GM19455 (cell line): ENCODE results near the gene PRKN.
A peak's percentile ranks its signal among the peaks of the same experiment; 100 is the strongest.

Source experiments
- ATAC-seq: cut with Tn5 transposase; IDR thresholded peaks from one replicate; pipeline ENCODE4 v1.9.1; 2021; ENCODE audit not compliant: unreplicated experiment

The PRKN gene

DNA sequence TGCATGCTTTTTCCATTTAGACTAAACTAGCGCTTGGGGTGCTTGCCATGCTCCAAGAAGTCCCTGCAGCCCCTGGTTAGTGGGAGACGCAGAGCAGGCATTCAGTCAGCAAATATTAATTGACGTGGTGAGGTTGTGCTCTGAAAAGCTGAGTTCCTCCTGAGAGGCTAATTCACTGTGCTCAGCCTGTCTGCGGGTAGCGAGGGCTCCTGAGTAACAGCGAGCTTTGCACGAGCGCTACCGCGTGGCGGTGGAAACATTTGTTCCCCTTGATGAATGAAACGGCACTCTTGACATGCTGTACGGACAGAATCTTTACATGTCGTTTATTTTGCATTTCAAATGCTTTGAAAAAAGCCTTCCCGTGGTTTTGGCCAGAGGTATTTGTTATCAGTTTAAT lies 1283.1 kb downstream of the PRKN start:
- no peak for ATAC-seq

DNA sequence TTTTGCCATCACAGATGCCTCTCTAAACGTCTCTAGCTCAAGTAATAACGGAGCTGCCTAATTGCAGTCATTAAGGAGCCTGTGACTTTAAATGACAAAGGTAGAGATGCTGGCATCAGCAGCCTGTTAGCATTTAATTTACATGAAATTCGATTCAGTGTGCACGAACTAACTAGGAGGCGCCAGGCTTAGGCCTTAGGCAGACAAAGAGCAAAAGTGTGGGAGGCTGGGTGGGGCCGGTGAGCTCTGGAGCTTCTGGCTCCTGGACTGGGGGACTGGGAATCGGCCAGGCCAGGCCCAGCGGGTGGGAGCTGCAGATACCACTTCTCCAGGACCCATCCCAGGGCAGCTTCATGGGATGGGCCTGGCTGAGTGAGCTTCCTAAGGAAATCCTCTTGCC lies 1283.7 kb downstream of the PRKN start:
- ATAC-seq: no peak

DNA sequence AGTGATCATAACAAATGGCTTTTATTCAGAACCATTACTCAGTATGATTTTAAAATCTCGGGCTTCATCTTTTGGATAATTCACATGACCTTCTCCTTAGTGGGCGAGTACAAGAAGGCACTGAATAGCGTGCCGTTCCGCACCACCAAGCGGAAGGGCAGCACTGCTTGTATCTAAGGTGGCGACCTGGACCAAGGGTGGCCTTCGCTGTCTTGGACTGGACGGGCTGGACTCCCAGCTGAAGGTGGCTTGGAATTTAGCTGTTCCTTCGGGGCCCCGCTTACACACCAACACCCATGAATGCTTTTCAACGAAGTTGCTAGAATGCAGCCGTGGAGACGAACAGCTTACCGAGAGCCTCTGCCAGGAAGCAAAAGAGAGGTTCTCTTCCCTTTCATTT lies 1285.1 kb downstream of the PRKN start:
- no peak for ATAC-seq

DNA sequence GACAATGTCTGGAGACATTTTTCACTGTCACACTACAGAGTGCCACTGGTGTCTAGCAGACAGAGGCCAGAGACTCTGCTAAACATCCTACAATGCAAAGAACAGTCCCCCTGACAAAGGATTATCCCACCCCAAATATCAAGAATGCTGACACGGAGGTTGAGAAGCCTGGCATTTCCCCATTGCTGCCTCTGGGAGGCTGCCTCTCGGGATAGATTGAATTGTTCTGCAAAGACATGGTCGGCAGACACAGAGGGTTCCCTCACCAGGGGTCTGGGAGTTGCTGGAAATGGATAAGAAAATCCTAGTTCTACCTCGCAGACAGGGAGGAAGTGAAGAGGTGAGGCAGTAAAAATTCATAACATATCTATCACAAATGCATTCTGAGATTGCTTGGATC lies 1287.3 kb downstream of the PRKN start:
- no peak for ATAC-seq

DNA sequence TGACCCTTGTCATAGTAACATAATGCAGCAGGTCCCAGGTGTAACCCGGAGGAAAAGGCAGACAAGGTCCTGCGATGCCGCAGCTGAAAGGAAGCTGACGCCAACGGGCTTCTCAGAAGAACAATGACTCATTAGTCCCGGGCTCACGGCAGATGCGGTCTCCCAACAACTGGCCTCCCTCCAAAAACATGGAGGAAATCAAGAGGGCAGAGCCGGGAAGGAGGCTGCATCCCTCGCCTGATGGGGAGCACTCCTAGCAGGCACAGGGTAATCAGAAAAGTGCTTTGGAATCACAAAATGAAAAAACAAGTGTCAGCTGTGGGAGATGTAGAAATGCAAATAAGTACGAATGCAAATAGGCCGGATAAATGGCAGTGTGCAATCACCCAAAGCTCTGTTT lies 1288.5 kb downstream of the PRKN start:
- no peak for ATAC-seq

DNA sequence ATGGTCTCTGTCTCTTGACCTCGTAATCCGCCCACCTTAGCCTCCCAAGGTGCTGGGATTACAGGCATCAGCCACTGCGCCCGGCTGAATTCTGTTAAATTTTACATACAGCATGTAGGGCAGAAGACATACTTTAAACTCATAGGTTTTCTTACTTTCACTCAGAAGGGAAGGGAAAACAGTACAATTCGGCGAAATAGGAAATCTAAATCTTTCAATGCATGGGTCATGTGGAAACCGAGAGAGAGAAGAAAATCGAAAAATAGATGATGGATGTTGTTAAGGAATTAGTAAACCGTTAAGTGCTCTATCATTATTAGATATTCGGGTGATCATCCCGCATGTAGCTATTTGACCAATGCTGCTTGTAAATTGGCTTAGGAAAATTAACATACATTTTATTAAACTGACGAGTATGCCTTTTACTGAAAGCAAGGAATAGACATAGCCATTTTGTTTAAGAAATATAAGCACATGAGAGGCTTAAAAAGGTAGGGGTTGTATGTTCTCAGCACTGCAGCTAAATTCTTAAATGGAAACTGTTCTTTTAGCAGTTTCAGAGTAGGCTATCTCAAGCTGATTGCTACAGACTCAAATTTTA lies 1289.0 kb downstream of the PRKN start:
- no peak for ATAC-seq

DNA sequence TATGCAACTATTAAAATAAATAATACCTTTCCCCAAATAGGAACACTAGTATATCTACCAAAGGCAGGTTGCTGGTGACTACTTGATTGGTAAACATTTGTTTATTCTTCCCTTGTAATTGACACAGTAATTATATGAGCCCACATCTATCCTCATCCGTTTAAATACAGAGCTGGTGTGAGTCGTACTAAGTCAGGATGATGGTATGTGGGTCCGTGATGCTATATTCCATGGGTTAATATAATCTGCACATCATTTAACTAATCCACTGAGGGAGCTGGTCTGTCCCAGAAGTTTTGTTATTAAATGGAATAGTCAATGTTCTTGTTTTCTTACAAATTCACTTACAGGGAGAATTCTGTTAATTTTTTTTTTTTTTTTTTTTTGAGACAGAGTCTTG lies 1289.7 kb downstream of the PRKN start:
- ATAC-seq: no peak

DNA sequence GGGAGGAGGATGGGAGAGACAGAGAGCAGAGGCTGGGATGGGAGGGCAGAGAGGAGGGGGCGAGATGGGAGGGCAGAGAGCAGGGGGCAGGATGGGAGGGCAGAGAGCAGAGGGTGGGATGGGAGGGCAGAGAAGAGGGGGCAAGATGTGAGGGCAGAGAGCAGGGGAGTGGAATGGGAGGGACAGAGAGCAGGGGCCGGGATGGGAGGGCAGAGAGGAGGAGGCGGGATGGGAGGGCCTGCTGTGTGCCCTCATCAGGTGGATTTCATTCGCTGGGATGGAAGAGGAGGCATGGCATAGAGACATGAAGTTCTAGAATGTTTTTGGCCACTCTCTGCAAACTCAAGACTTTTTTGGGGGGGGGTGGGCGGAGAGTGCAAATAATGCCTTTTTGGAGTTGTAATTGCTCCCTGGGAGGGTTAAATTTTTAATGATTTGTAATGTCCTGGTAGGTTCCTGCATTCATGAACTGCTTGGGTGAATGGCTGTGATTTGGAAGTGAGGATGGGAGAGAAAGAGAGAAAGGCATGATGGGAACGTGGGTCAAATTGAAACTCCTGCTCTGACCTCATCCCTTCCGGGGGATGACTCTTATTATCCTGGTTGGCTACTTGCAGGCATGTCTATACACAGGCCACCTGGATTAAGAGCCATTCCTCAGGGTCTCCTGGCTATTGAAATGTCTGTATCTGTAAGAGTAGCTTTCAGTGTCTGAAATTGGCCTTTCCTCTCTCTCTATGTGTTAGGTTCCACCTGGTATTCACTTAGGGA lies 1291.3 kb downstream of the PRKN start:
- no peak for ATAC-seq

DNA sequence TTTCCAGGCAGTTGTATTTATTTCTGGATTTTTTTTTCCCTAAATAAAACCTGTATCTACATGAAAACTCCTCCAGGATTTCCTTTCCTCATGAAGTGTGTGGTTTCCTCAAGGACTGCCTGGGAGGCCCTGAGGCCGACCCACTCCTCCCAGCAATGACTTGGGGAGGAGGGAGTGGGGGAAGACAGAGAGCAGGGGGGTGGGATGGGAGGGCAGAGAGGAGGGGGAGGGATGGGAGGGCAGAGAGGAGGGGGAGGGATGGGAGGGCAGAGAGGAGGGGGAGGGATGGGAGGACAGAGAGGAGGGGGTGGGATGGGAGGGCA lies 1291.9 kb downstream of the PRKN start:
- no peak for ATAC-seq

DNA sequence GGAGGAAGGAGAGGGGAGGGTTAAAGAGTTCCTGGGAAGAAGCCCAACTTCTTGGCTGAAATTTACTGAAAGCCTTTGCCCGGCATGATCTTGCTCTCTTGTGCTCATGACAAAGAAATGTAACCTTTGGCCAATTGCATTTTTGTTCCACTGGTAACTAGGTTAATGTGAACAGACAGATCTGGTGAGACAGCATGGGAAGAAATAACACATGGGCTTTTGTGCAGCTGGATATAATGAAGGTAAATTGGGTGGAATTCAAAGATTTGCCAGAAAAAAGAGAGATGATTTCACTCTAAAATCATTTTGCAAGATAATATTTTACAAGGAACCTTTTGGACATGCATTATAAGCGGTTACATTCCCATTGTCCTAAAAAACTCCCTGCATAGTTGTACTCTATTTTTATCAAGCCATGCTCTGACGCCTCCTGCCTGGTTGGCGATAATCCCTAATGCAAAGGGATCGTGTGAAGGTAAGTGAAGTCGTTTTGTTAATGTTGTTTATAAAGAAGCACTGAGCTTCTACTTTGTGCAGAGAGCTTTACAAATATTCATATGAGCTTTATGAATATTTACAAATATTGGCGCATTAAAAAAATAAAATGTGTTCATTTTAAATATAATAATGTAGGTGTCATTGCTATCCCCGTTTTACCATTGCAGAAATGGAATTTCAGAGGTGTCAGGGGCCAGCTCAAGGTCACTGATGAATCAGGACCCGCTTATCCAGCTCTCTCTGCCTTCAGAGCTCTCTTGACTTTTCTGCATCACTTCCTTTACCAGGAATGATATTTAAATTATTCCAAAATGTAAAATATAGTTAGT lies 1292.4 kb downstream of the PRKN start:
- ATAC-seq: no peak

DNA sequence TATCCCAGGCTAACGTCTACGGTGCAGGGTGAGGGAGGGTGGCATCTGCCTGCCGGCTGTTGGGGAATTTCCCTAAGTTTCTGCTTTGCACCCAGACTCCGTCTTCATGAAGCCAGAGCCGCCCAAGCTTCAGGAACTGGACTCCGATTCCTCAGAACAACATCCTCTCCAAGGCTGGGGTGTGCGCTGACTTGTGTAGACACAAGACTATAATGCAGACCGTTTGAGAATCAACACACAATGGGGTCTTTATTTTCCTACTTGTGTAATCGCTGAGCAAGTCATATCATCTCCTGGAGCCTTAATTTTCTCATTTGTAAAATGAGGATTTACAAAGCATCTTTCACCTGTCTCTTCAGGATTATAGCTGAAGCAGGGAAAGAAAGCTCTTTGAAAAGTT lies 1293.2 kb downstream of the PRKN start:
- no peak for ATAC-seq

DNA sequence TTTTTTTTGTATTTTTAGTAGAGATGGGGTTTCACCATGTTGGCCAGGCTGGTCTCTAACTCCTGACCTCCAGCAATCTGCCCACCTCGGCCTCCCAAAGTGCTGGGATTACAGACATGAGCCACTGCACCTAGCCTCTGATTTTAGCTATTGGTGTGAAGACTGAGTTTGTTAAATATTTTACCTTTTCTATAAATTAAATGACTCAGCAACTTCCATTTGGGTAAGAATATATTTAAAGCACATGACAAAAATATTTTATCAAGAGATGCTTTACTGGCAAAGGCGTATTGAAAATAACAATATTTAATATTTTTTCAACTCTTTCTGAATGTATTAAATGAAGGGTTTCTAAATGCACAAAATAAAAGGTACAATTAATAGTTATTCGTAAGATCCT lies 1295.0 kb downstream of the PRKN start:
- no peak for ATAC-seq

DNA sequence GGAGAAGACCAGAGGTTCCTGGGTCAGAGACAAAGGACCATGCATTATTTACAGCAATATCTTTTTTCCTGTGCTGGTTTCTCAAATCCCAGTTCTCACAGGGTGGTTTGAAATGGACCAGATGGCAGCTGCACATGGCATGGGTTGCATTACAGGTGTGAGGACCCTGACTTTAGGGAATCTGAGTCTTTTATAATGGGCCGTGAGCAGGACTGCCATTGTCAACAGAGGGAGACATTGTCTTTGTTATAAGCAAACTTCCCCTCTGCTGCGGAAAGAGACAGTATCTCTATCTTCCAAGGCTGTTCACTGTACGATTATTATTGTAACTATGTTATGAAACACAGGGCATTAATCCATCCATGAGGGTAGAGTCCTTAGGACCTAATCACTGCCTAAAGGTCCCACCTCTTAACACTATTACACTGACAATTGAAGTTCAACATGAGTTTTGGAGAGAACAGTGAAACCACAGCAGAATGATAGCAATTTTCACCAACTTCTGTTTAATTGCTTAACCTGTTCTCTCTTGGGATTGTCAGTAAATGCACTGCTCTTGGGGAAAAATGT lies 1297.6 kb downstream of the PRKN start:
- no peak for ATAC-seq

DNA sequence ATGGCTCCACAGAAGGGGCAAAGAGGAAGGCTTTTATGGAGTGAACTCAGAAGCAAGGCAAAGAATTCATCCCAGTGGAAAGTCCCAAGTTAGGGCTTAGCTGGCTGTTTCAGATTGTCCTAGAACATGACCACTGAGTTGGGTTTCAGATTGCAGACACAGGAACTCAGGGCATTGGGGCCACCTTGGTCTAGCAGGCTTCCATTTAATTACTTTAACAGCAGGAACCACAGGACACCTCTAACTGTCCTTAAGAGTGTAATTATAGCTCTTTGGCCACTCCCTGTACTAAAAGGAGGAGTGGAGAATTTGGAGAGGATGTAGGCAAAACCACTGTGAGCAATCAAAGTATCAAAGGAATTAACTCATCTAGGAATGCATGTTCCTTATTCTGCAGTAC lies 1303.1 kb downstream of the PRKN start:
- ATAC-seq: no peak

DNA sequence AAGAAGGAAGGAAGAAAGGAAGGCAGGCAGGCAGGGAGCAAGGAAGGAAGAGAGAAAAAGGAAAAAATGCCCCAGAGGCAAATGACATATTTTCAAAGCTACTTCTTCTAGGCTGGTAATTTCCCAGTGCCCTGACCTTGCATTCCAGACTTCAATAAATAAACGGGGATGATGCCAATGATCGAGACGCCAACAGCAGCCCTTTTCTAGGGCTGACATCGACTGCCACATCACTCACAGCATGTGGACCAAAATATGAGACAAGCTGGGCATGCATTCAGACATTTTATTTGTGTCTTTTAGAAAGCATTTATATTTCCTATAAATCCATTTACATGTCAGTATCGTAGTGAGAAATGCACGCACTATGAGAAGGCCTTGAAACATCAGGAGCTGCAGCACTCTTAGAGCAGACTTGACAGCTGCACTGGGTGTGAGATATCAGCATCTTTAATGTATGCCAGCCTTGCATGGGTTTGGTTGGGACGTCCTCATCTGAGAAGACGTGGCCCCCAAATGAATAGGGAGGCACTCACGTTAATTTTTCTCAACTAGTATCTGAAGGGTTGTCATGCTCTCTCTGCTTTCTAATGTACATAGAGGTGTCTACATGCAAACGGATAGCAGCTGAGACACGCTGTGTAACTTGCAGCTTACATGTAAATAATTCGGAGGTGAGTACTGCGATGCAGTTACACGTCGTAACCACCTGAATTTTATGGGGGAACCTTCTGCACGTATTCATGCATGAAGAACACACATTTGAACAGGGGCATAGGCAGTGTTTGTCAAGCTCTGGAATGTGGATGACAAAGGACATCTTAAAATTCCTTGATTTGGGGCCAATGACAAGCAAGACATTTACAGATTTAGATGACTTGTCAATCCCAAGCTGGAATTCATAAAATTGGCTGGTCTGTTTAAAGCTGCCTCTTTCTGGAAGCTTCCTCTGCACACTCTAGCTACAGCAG lies 1304.6 kb downstream of the PRKN start:
- ATAC-seq: no peak

DNA sequence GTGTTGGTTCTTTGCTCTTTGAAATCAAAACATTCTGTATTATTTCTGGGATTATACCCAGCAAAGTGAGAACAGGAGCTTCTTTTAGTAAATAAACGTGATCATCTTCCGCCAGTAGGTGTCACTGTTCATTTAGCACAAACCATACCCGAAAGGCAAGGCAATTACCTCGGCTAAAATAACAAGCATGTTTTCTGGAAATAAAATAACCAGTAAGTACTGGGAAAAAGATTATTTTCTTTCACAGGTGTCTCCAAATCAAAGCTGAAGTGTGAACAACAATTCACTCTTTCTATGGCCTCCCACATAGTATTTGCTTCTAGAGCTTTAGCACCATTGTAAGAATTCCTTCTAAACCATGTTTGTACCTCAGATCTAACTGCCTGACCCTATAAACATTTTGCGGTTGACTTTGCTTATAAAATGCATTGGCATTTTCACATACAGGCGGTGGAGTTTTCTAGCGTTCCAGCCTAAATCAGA lies 1309.1 kb downstream of the PRKN start:
- ATAC-seq: peak; percentile 68

DNA sequence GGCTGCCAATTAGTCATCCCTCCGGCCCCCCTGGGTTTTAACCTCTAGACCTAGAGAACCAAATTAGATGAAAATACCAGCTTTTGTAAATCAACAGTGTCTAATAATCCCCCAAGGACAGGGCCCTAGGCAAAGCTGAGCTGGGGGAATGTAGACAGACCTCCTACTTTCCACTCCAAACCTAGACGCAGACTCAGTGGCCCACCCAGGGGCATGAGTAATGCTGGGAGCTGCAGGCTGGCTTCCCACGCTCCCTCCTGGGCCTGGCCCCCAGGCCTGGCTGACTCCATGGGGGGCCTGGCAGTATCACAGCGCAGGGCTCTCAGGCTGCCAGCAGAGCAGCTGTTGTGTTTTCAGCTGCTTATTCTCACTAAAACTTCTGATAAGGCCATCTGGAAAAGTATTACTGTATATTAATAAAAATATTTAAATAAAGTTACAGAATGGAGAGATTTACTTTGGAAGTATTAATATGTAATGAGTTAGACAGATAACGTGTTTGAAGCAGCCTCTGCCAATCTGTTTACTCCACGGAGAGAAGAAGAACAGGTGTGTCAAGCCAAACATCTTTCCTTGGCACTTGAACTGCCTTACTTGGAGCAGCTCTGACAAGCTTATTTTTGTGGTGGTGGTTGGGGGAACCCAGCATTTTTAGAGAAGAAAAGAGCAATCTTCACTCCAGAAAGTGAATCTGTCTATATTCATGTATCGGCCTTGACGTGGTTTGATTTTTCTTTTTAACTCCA lies 1309.7 kb downstream of the PRKN start:
- ATAC-seq: no peak

DNA sequence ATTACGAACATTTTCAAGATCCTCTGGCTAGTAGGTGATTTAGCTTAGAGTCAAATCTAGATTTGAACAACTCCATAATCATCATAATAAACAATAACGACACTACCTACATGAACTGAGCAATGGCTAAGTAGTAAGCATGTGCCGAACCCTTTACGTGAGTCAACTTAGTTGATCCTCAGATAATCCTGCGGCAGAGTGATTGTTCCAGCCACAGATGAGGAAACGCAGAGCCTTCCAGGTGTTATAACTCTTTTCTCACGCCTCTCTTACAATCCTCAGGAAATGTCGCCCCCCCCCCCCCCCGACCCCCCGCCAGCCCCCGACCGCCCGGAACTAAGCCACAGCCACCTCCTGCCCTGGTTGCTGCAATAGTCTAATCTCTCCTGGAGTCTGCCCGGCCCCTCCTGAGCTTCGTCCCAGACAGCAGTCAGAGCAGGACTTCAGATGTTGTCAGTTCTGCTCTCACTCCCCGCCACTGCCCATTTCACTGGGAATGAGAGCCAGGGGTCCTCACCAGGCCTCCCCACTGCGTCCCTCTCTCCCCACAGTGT lies 1312.2 kb downstream of the PRKN start:
- ATAC-seq: no peak

DNA sequence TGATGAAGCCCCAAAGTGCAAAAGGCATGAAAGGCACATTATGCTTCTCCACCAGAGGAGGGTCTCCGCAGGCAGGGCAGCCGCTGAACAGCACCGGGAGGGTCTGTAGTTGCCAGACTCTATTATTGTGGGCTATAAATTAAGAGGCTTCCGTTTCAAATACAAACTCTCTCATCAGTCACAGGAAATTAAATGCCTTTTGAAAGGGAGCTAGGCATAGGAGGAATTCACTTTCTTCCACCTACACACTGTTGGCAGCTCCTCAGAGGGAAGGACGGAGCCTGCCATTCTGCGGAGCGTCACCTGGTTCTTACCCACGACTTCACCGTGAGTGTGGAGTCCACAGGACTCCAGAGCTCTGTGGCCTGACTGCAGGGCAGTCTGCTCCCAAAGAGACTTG lies 1312.9 kb downstream of the PRKN start:
- no peak for ATAC-seq

DNA sequence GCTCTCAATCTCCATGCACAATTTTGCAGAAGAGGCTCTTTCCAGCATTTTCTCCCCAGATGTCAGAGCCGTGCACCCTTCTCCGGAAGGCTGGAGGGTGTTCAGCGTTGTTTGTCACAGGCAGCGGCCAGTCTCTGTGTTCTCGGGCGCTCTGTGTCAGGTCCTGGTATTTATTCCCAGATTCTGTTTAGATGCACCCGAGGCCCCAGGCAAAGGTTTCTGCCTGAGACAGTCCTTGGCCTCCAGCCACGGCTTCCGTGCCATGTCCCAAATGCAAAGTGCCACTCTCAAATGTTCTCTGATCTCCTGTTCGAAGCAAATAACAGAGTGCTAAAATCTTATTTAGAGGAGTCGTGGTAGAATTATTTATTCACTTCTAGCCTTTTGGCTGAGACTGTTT lies 1313.4 kb downstream of the PRKN start:
- ATAC-seq: no peak
